GM23248 (cell line): Measurements from ENCODE around the gene IL31RA. TPM values are rescaled to one million over a fixed set of nuclear protein-coding genes. Genes with fewer than 3 reads are reported as not detected.

Experiments
- DNase-seq: peaks from one replicate; pipeline ENCODE4 v3.0.0-alpha.2; 2015
- H2AFZ ChIP-seq: fragments of 200-600 bp; sonication (generic); 2 replicates; pipeline ENCODE4 v1.6.1; 2016; ENCODE audit warnings: antibody characterized with exemption
- H3F3A ChIP-seq: fragments of 200-600 bp; sonication (generic); 2 replicates; pipeline ENCODE4 v1.6.1; 2016; ENCODE audit warnings: mild to moderate bottlenecking, antibody characterized with exemption, mixed run types; ENCODE audit not compliant: insufficient read depth
- H3K27ac ChIP-seq: fragments of 200-600 bp; sonication (generic); 2 replicates; pipeline ENCODE4 v1.5.1; 2016; ENCODE audit warnings: mild to moderate bottlenecking
- H3K27me3 ChIP-seq: fragments of 200-600 bp; sonication (generic); replicated peaks from 2 replicates; pipeline ENCODE4 v1.6.1; 2016; ENCODE audit warnings: mild to moderate bottlenecking; ENCODE audit not compliant: insufficient read depth
- H3K36me3 ChIP-seq: fragments of 200-600 bp; sonication (generic); 2 replicates; pipeline ENCODE4 v1.6.1; 2016; ENCODE audit warnings: low read depth, mild to moderate bottlenecking
- H3K4me1 ChIP-seq: fragments of 200-600 bp; sonication (generic); 2 replicates; pipeline ENCODE4 v1.6.1; 2016; ENCODE audit warnings: mild to moderate bottlenecking; ENCODE audit not compliant: insufficient read depth
- H3K4me2 ChIP-seq: fragments of 200-600 bp; sonication (generic); one replicate; pipeline ENCODE4 v1.6.1; 2016; ENCODE audit warnings: mild to moderate bottlenecking; ENCODE audit not compliant: unreplicated experiment
- H3K4me3 ChIP-seq: fragments of 200-600 bp; sonication (generic); 2 replicates; pipeline ENCODE4 v1.5.1; 2016; ENCODE audit warnings: mild to moderate bottlenecking
- H3K79me2 ChIP-seq: fragments of 200-600 bp; sonication (generic); 2 replicates; pipeline ENCODE4 v1.6.1; 2016; ENCODE audit warnings: mild to moderate bottlenecking; ENCODE audit not compliant: insufficient read depth
- H3K9ac ChIP-seq: fragments of 200-600 bp; sonication (generic); 2 replicates; pipeline ENCODE4 v1.6.1; 2016; ENCODE audit warnings: mild to moderate bottlenecking
- H3K9me2 ChIP-seq: fragments of 200-600 bp; sonication (generic); 2 replicates; pipeline ENCODE4 v1.6.1; 2016; ENCODE audit warnings: mixed run types, mild to moderate bottlenecking, moderate library complexity; ENCODE audit not compliant: insufficient read depth
- H3K9me3 ChIP-seq: fragments of 200-600 bp; sonication (generic); one replicate; pipeline ENCODE4 v1.6.1; 2017; ENCODE audit warnings: low read depth
- H4K20me1 ChIP-seq: fragments of 200-600 bp; sonication (generic); 2 replicates; pipeline ENCODE4 v1.6.0; 2016; ENCODE audit not compliant: insufficient read depth
- EZH2 ChIP-seq: fragments of 200-600 bp; sonication (generic); IDR thresholded peaks from 2 replicates; pipeline ENCODE4 v1.6.1; 2018; ENCODE audit warnings: antibody characterized with exemption, mild to moderate bottlenecking; ENCODE audit not compliant: insufficient read depth, poor library complexity, severe bottlenecking
- EZH2phosphoT487 ChIP-seq: fragments of 200-600 bp; sonication (generic); IDR thresholded peaks from 2 replicates; pipeline ENCODE4 v1.6.1; 2018; ENCODE audit warnings: antibody characterized with exemption, moderate library complexity, mild to moderate bottlenecking, low read depth; ENCODE audit not compliant: insufficient read depth
- WGBS, 2 experiments: methylation state at CpG; one replicate each; pipeline ENCODE4 v1.1.6; 2015 to 2017; ENCODE audit warnings: low lambda C conversion rate in 2 of 2, low coverage in 1 of 2; ENCODE audit errors: missing lambda C conversion rate in 2 of 2; 5-methylcytosine and 5-hydroxymethylcytosine counted together
- in situ Hi-C: fragments of 300-500 bp; cut with MboI; formaldehyde crosslinking; loops from 2 replicates; pipeline ENCODE4 v1.15.0; 2020
- polyA plus RNA-seq: library from polyadenylated mRNA; unstranded; fragments of >200 nt; fragmentation: Nextera tagmentation; extraction: Ambion mirVana; gene quantifications from 2 replicates; pipeline ENCODE4 v1.2.1, GENCODE V29; 2016
- total RNA-seq: library from RNA; depleted of rRNA; stranded (reverse); fragments of >200 nt; shearing (Covaris generic); gene quantifications from 2 replicates; pipeline ENCODE4 v1.2.3, GENCODE V29; 2014

IL31RA gene
- total and polyA plus RNA-seq, 2 experiments from 2014 or later: 0.08 TPM; not detected in 1

GRCh38 chr5:55925712-55926111, 74.6 kb downstream of the IL31RA start:
- Histone ChIP-seq H3K9ac (no peak overlapping the region), H3K9me2 (no peaks in the 10 kb centered on the region), H3K27me3 (no peaks in the 10 kb centered on the region), H3K4me3 (no peak overlapping the region), H3F3A (no peaks in the 10 kb centered on the region), H3K4me2 (no peak overlapping the region), H4K20me1 (no peaks in the 10 kb centered on the region), H3K36me3 (no peaks in the 10 kb centered on the region), H3K79me2 (no peaks in the 10 kb centered on the region), H3K27ac (no peak overlapping the region), H2AFZ (no peak overlapping the region), H3K4me1 (no peaks in the 10 kb centered on the region), H3K9me3 (no peaks in the 10 kb centered on the region)
- no peak for DNase-seq
- no peak for TF ChIP-seq EZH2phosphoT487
- no peak for TF ChIP-seq EZH2
- WGBS, 2 experiments: 77 to 82% methylated on average over 5 of the region's 5 CpGs
- in situ Hi-C loops: no loop called here

DNA sequence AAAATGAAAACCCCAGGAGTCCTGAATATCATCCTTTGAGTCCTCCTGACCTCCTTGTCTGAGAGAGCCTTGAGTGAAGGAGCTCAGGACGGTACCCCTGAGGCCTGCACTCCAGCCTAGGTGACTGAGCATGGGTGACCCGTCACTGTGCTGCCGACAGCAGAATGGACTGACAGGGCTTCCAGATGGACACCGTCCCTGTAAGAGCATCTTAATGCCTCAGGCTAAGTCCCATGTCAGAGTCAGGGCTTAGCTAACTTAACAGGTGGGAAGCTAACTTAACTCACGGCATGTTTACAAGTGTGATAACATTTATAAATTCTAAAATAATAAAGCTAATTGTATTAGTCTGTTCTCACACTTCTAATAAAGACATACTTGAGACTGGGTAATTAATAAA, 75.3 kb downstream of the IL31RA start:
- no peaks in the 10 kb centered on the region for H3K9me2 ChIP-seq
- no peaks in the 10 kb centered on the region for H3F3A ChIP-seq
- in situ Hi-C loops: no loop called here
- no peak overlapping the region for H3K4me2 ChIP-seq
- no peak for DNase-seq
- no peaks in the 10 kb centered on the region for H3K4me1 ChIP-seq
- H3K9me3 ChIP-seq: no peaks in the 10 kb centered on the region
- H3K9ac ChIP-seq: no peak overlapping the region
- WGBS, 2 experiments: 83 to 90% methylated on average over 5 of the region's 5 CpGs
- no peak overlapping the region for H2AFZ ChIP-seq
- H3K4me3 ChIP-seq: no peak overlapping the region
- H4K20me1 ChIP-seq: no peaks in the 10 kb centered on the region
- no peak overlapping the region for H3K27ac ChIP-seq
- no peaks in the 10 kb centered on the region for H3K36me3 ChIP-seq
- H3K79me2 ChIP-seq: no peaks in the 10 kb centered on the region
- TF ChIP-seq EZH2phosphoT487: no peak
- TF ChIP-seq EZH2: no peak
- no peaks in the 10 kb centered on the region for H3K27me3 ChIP-seq

- Histone ChIP-seq H3K9me3 (no peaks in the 10 kb centered on the region), H3K36me3 (no peaks in the 10 kb centered on the region), H3K4me2 (no peak overlapping the region), H3K4me3 (no peak overlapping the region), H3K27ac (no peak overlapping the region), H4K20me1 (no peaks in the 10 kb centered on the region), H3K9me2 (no peaks in the 10 kb centered on the region), H3F3A (0 out of 2 replicates have a peak, but pooled peaks cover 8% of the 10 kb centered on the region), H3K27me3 (no peaks in the 10 kb centered on the region), H3K9ac (no peak overlapping the region), H3K79me2 (no peaks in the 10 kb centered on the region), H3K4me1 (no peaks in the 10 kb centered on the region), H2AFZ (no peak overlapping the region)
- no peak for DNase-seq
- TF ChIP-seq EZH2 (no peak), EZH2phosphoT487 (no peak)
- in situ Hi-C loops: no loop called here
- WGBS, 2 experiments: 77 to 83% methylated on average over 12 of the region's 12 CpGs
Observed at GRCh38 chr5:55927861-55928655, 76.9 kb downstream of the IL31RA start.

DNA sequence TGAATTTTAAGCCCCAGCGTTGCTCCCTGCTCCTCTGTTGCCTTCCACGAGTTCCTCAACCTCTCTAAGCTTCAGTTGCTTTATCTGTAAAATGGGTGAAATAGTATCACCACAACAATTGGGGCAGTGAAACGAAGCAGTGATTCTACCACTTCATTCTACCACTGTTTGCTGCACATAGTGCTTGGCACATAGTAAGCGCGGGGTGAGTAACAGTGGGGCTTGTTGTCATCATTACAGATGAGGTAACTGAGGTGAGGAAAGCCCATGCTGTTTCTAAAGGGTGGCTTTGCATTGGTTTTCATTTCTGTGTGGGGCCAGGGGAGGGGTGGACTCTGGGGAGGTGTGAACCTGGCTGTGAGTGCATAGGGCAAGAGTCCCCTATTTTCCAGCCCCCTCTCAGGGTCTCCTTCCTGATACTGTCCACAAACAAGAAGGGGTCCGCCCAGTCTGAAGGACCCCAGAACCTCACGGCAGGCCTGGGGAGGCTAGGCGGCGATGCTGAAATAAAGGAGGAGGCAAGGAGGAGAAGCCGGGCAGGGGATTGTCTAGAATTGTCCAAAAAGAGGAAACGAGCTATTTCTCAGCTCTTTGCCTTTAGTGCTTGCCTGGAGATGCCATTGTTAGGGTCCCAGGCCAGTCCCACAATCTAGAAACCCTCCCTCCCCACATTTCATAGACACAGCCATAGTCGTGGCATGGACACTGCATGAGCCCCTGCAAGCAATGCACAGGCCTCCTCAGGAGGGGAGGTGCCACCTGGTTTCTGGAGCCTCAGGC, 78.1 kb downstream of the IL31RA start:
- H2AFZ ChIP-seq: no peak overlapping the region
- H3K9me2 ChIP-seq: no peaks in the 10 kb centered on the region
- no peaks in the 10 kb centered on the region for H3K79me2 ChIP-seq
- no peak overlapping the region for H3K9ac ChIP-seq
- no peaks in the 10 kb centered on the region for H3K9me3 ChIP-seq
- no peak overlapping the region for H3K4me3 ChIP-seq
- in situ Hi-C loops: no loop called here
- 0 out of 2 replicates have a peak, but pooled peaks cover 8% of the 10 kb centered on the region for H3F3A ChIP-seq
- DNase-seq: no peak
- H3K27ac ChIP-seq: no peak overlapping the region
- WGBS, 2 experiments: 77 to 80% methylated on average over 12 of the region's 12 CpGs
- no peaks in the 10 kb centered on the region for H4K20me1 ChIP-seq
- TF ChIP-seq EZH2phosphoT487: no peak
- no peak for TF ChIP-seq EZH2
- no peaks in the 10 kb centered on the region for H3K27me3 ChIP-seq
- no peak overlapping the region for H3K4me2 ChIP-seq
- H3K4me1 ChIP-seq: no peaks in the 10 kb centered on the region
- H3K36me3 ChIP-seq: no peaks in the 10 kb centered on the region
